ENCODE results near the gene PHACTR4. TPM values are rescaled to one million over a fixed set of nuclear protein-coding genes. Genes with fewer than 3 reads are reported as not detected.
A peak's percentile ranks its signal among the peaks of the same experiment; 100 is the strongest.

PHACTR4 gene
- polyA plus RNA-seq, 4 donors = 15.9 to 39.1 (median 26.0) TPM

DNA sequence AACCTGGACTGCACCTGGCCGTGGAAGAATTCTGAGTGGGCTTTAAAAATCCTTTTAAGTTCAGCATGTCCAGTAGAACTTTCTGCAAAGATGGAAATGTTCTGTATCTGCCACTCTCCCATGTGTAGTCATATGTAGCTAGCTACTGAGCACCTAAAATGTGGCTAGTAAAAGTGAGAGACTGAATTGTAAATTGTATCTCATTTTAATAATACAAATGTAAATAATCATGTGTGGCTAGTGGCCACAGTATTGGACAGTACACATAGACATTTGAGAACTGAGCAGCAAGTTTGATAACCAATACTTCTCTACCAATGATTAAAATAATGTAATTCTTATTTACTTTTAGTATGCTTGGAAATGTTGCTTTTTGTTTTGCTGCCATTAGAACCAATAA, 57.3 kb downstream of the PHACTR4 start:
- H3K9me3 ChIP-seq (ENCODE audit: control insufficient read depth in 2 of 2, insufficient read depth in 1 of 2, low read depth in 1 of 2, low read length in 1 of 2) = no peaks in the 10 kb centered on the region
- no peak overlapping the region for H3K4me3 ChIP-seq (ENCODE audit: low read depth in 1 of 3, low read length in 3 of 3)
- no peaks in the 10 kb centered on the region for H3K4me1 ChIP-seq (ENCODE audit: control insufficient read depth in 3 of 3, insufficient read depth in 2 of 3, low read depth in 1 of 3, low read length in 2 of 3)
- no peak for FAIRE-seq
- no peak for DNase-seq
- H3K36me3 ChIP-seq (ENCODE audit: control insufficient read depth in 3 of 3, insufficient read depth in 2 of 3, low read depth in 1 of 3, low read length in 3 of 3) = peaks cover 0 to 27% (median 0%) of the 10 kb centered on the region in 3 donors
- H3K27ac ChIP-seq (ENCODE audit: low read depth in 1 of 3, low read length in 2 of 3) = no peak overlapping the region
- H3K27me3 ChIP-seq (ENCODE audit: control insufficient read depth in 3 of 3, insufficient read depth in 3 of 3, low read length in 3 of 3) = no peaks in the 10 kb centered on the region
- WGBS, 3 donors = 91 to 96% (median 94%) methylated on average over 1 of the region's 1 CpG

DNA sequence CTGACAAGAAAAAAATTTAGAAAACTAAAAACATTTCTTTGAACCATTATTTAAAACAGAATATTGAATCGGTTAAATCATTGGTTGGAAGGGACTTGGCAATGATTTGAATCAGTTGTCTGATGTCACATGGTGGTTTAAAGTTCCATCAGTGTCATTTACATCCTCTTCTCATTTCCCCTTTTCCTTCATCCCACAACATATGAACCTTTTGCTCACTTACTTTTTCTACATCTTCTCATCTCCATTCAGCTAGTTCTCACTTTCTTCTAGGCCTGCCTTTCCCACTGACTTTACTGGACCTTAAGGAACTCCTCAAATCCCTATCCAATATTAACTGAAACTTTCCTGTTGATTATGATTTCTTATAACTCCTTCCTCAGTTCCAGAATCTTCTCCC, 58.5 kb downstream of the PHACTR4 start:
- Histone ChIP-seq H3K27me3 (ENCODE audit: control insufficient read depth in 3 of 3, insufficient read depth in 3 of 3, low read length in 3 of 3) (no peaks in the 10 kb centered on the region), H3K4me1 (ENCODE audit: control insufficient read depth in 3 of 3, insufficient read depth in 2 of 3, low read depth in 1 of 3, low read length in 2 of 3) (no peaks in the 10 kb centered on the region), H3K36me3 (ENCODE audit: control insufficient read depth in 3 of 3, insufficient read depth in 2 of 3, low read depth in 1 of 3, low read length in 3 of 3) (peaks cover 0 to 25% (median 0%) of the 10 kb centered on the region in 3 donors), H3K4me3 (ENCODE audit: low read depth in 1 of 3, low read length in 3 of 3) (no peak overlapping the region), H3K27ac (ENCODE audit: low read depth in 1 of 3, low read length in 2 of 3) (no peak overlapping the region), H3K9me3 (ENCODE audit: control insufficient read depth in 2 of 2, insufficient read depth in 1 of 2, low read depth in 1 of 2, low read length in 1 of 2) (no peaks in the 10 kb centered on the region)
- DNase-seq (no peak), FAIRE-seq (no peak)
- WGBS, 3 donors = 85 to 97% (median 85%) methylated on average over 1 of the region's 1 CpG

DNA sequence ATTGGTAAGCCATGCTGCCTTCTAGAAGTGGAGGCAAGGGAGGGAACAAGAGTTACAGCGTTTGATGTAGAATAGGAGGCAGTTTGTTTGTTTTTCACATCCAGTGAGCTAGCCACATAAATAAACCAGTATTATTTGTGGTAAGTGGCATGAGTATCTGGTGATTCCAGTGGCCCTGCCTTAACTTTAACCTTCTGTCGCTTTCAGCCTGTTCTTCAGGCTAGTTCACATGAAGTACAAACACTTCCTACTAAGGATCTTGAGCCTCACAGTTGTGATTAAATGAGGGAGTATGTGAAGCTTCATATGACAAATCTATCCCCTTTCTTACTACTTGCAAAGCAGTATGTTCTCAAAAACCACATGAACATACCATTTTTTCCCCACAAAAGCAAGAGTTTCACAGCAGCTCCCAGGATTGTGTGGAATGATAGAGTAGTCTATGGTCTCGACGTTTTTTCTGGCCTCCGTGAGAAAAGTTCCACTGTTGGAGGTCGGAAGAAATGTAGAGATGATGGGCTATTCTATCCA, 59.5 kb downstream of the PHACTR4 start:
- DNase-seq (no peak), FAIRE-seq (no peak)
- Histone ChIP-seq H3K27ac (ENCODE audit: low read depth in 1 of 3, low read length in 2 of 3) (no peak overlapping the region), H3K36me3 (ENCODE audit: control insufficient read depth in 3 of 3, insufficient read depth in 2 of 3, low read depth in 1 of 3, low read length in 3 of 3) (peaks cover 0 to 28% (median 0%) of the 10 kb centered on the region in 3 donors), H3K9me3 (ENCODE audit: control insufficient read depth in 2 of 2, insufficient read depth in 1 of 2, low read depth in 1 of 2, low read length in 1 of 2) (no peaks in the 10 kb centered on the region), H3K4me3 (ENCODE audit: low read depth in 1 of 3, low read length in 3 of 3) (no peak overlapping the region), H3K27me3 (ENCODE audit: control insufficient read depth in 3 of 3, insufficient read depth in 3 of 3, low read length in 3 of 3) (no peaks in the 10 kb centered on the region), H3K4me1 (ENCODE audit: control insufficient read depth in 3 of 3, insufficient read depth in 2 of 3, low read depth in 1 of 3, low read length in 2 of 3) (no peaks in the 10 kb centered on the region)
- WGBS, 3 donors = 89 to 91% (median 90%) methylated on average over 6 of the region's 6 CpGs

DNA sequence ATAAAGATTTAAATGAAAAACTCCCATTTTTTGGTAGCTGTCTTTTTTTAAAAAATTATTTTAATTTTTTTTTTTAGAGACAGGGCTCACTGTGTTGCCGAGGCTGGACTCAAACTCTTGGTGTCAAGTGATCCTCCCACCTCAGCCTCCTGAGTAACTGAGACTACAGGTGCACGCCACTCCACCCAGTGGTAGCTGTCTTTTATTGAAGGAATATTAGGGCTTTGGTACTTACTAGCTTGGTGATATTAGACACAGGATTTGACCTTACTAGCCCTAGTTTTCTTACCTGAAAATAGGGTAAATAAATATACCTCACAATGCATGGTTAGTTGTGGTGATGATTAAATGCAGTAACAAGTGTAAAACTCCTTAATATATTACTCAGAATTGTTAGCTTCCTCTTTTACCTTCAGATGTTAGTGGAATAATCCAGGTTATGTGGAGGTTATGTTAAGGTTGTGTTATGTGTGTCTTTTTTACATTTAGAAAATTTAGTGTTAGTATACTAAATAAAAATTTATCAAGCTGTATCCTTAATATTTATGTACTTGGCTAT, 66.8 kb downstream of the PHACTR4 start:
- Histone ChIP-seq H3K27me3 (ENCODE audit: control insufficient read depth in 3 of 3, insufficient read depth in 3 of 3, low read length in 3 of 3) (no peaks in the 10 kb centered on the region), H3K9me3 (ENCODE audit: control insufficient read depth in 2 of 2, insufficient read depth in 1 of 2, low read depth in 1 of 2, low read length in 1 of 2) (no peaks in the 10 kb centered on the region), H3K4me1 (ENCODE audit: control insufficient read depth in 3 of 3, insufficient read depth in 2 of 3, low read depth in 1 of 3, low read length in 2 of 3) (peaks cover 0 to 12% (median 5%) of the 10 kb centered on the region in 3 donors), H3K27ac (ENCODE audit: low read depth in 1 of 3, low read length in 2 of 3) (no peak overlapping the region), H3K36me3 (ENCODE audit: control insufficient read depth in 3 of 3, insufficient read depth in 2 of 3, low read depth in 1 of 3, low read length in 3 of 3) (peaks cover 0 to 8% (median 0%) of the 10 kb centered on the region in 3 donors), H3K4me3 (ENCODE audit: low read depth in 1 of 3, low read length in 3 of 3) (no peak overlapping the region)
- 64 to 90% (median 69%) methylated on average over 2 of the region's 2 CpGs for WGBS, 3 donors
- FAIRE-seq = no peak
- no peak for DNase-seq

DNA sequence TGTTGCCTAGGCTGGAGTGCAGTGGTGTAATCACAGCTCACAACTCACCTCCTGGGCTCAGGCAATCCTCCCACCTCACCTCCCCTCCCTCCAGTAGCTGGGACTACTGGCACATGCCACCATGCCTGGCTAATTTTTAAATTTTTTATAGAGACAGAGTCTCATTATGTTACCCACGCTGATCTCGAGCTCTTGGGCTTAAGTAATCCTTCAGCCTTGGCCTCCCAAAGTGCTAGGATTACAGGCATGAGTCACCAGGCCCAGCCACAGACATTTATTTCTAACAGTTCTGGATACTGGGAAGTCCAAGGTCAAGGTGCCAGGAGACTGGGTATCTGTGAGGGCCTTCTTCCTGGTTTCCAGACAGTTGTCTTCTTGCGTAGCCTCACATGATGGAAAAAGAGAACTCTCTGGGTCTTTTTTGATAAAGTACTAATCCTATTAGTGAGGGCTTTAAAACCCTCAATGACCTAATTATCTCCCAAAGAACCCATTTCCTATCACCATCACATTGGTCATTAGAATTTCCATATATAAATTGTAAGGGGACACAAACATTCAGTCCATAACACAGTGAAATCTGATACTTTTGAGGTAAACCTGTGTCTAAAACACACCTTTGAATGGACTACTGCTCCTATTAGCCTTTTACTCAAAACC, 67.9 kb downstream of the PHACTR4 start:
- 33 to 51% (median 46%) methylated on average over 3 of the region's 3 CpGs for WGBS, 3 donors
- peaks cover 0 to 12% (median 5%) of the 10 kb centered on the region in 3 donors for H3K4me1 ChIP-seq (ENCODE audit: control insufficient read depth in 3 of 3, insufficient read depth in 2 of 3, low read depth in 1 of 3, low read length in 2 of 3)

DNA sequence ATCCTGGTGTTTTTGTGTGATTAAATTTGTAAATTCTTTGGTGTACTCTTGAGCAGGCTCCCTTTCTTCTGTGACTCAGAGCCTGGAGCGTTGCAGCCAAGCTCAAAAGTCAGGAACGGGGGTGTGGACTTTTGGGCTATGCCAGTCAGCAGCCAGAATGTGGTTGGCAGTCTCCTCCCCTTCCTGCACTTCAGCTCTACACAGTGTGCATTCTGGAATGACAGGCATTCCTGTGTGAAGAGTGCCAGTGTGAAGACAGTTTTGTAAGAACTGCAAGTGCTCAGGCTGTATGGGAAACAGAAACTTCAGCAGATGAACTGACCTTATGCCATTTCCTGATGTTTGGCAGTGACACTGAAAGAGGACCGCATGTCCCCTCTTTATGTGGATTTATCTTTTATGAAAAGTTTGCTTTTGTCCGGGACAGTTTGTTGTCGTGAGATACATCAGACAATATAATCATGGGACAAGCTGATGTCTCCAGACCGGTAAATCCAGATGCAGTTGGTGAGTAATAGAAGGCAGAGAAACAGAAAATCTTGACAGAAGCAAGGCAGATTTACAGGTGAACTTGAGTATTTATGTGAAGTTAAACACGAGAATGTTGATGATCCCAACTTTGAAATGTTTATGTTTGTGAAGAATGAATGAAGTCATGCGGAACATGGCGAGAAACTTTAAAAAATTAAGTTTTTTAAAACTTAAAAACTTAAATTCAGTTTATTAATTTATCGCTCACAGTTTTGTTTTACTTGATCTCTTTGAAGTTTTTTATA, 68.6 kb downstream of the PHACTR4 start:
- FAIRE-seq = no peak
- H3K4me3 ChIP-seq (ENCODE audit: low read depth in 1 of 3, low read length in 3 of 3) = no peak overlapping the region

More for the DNA sequence above, 67.9 kb downstream of the PHACTR4 start:
- peak; percentile 62 to 89 for DNase-seq
- Histone ChIP-seq H3K27ac (ENCODE audit: low read depth in 1 of 3, low read length in 2 of 3) (peak overlapping the region; percentile 55 to 70 (median 67)), H3K9me3 (ENCODE audit: control insufficient read depth in 2 of 2, insufficient read depth in 1 of 2, low read depth in 1 of 2, low read length in 1 of 2) (no peaks in the 10 kb centered on the region), H3K4me3 (ENCODE audit: low read depth in 1 of 3, low read length in 3 of 3) (no peak overlapping the region), H3K36me3 (ENCODE audit: control insufficient read depth in 3 of 3, insufficient read depth in 2 of 3, low read depth in 1 of 3, low read length in 3 of 3) (peaks cover 0 to 10% (median 0%) of the 10 kb centered on the region in 3 donors), H3K27me3 (ENCODE audit: control insufficient read depth in 3 of 3, insufficient read depth in 3 of 3, low read length in 3 of 3) (no peaks in the 10 kb centered on the region)
- no peak for FAIRE-seq

DNA sequence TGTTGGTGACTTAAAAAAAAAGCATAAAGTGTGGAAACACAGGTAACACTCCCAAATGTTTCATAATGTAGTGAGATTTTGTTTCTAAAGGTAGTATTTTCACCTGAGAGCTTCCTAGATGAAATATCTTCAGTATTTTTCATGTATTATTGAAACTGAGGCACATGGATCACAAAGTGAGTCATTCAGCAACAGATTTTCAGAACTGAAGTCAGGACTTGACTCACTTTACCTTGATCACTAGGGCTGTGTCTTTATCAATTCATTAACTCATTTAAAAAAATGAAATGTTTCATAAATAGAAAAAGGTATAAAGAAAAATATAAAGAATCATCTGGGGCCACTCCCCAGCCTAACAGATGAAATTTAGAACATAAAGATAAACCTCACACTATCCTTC, 69.8 kb downstream of the PHACTR4 start:
- Histone ChIP-seq H3K27me3 (ENCODE audit: control insufficient read depth in 3 of 3, insufficient read depth in 3 of 3, low read length in 3 of 3) (no peaks in the 10 kb centered on the region), H3K4me3 (ENCODE audit: low read depth in 1 of 3, low read length in 3 of 3) (no peak overlapping the region), H3K36me3 (ENCODE audit: control insufficient read depth in 3 of 3, insufficient read depth in 2 of 3, low read depth in 1 of 3, low read length in 3 of 3) (peaks cover 0 to 9% (median 0%) of the 10 kb centered on the region in 3 donors), H3K4me1 (ENCODE audit: control insufficient read depth in 3 of 3, insufficient read depth in 2 of 3, low read depth in 1 of 3, low read length in 2 of 3) (peaks cover 0 to 12% (median 5%) of the 10 kb centered on the region in 3 donors), H3K27ac (ENCODE audit: low read depth in 1 of 3, low read length in 2 of 3) (no peak overlapping the region), H3K9me3 (ENCODE audit: control insufficient read depth in 2 of 2, insufficient read depth in 1 of 2, low read depth in 1 of 2, low read length in 1 of 2) (no peaks in the 10 kb centered on the region)
- FAIRE-seq = no peak
- DNase-seq = no peak

More for the DNA sequence above, 68.6 kb downstream of the PHACTR4 start:
- DNase-seq = peak; percentile 63 to 79
- H3K4me1 ChIP-seq (ENCODE audit: control insufficient read depth in 3 of 3, insufficient read depth in 2 of 3, low read depth in 1 of 3, low read length in 2 of 3) = peaks cover 0 to 12% (median 5%) of the 10 kb centered on the region in 3 donors
- H3K27ac ChIP-seq (ENCODE audit: low read depth in 1 of 3, low read length in 2 of 3) = peak overlapping the region; percentile 55 to 67 (median 61)
- peaks cover 0 to 10% (median 0%) of the 10 kb centered on the region in 3 donors for H3K36me3 ChIP-seq (ENCODE audit: control insufficient read depth in 3 of 3, insufficient read depth in 2 of 3, low read depth in 1 of 3, low read length in 3 of 3)
- WGBS, 3 donors = 36 to 39% (median 38%) methylated on average over 10 of the region's 10 CpGs
- H3K27me3 ChIP-seq (ENCODE audit: control insufficient read depth in 3 of 3, insufficient read depth in 3 of 3, low read length in 3 of 3) = no peaks in the 10 kb centered on the region
- H3K9me3 ChIP-seq (ENCODE audit: control insufficient read depth in 2 of 2, insufficient read depth in 1 of 2, low read depth in 1 of 2, low read length in 1 of 2) = no peaks in the 10 kb centered on the region

DNA sequence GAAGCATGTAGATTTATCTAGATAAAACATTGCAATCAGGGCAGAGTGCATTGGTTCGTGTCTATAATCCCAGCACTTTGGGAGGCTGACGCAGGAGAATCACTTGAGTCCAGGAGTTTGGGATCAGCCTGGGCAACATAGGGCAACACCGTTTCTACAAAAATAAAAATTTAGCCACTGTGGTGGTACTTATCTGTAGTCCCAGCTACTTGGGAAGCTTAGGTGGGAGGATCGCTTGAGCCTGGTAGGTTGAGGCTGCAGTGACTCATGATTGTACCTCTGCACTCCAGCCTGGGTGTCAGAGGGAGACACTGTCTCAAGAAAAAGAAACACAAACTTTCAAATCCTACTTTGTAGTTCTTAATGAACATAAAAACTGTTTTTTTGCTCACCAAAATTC, 72.1 kb downstream of the PHACTR4 start:
- H3K27me3 ChIP-seq (ENCODE audit: control insufficient read depth in 3 of 3, insufficient read depth in 3 of 3, low read length in 3 of 3) = no peaks in the 10 kb centered on the region
- H3K9me3 ChIP-seq (ENCODE audit: control insufficient read depth in 2 of 2, insufficient read depth in 1 of 2, low read depth in 1 of 2, low read length in 1 of 2) = no peaks in the 10 kb centered on the region
- DNase-seq (no peak), FAIRE-seq (no peak)
- H3K4me1 ChIP-seq (ENCODE audit: control insufficient read depth in 3 of 3, insufficient read depth in 2 of 3, low read depth in 1 of 3, low read length in 2 of 3) = peaks cover 0 to 12% (median 5%) of the 10 kb centered on the region in 3 donors
- H3K36me3 ChIP-seq (ENCODE audit: control insufficient read depth in 3 of 3, insufficient read depth in 2 of 3, low read depth in 1 of 3, low read length in 3 of 3) = peaks cover 0 to 13% (median 0%) of the 10 kb centered on the region in 3 donors
- H3K4me3 ChIP-seq (ENCODE audit: low read depth in 1 of 3, low read length in 3 of 3) = no peak overlapping the region
- no peak overlapping the region for H3K27ac ChIP-seq (ENCODE audit: low read depth in 1 of 3, low read length in 2 of 3)
- 95 to 98% (median 95%) methylated on average over 4 of the region's 4 CpGs for WGBS, 3 donors

Measured in small intestine (tissue), 7 donors.